ENCODE measurements around the gene CDKL1.

- TF ChIP-seq CTCF (IDR thresholded peaks at IDR 0.05; ENCODE audit: poor library complexity): no peak
- TF ChIP-seq EZH2 (IDR thresholded peaks at IDR 0.05; ENCODE audit: borderline replicate concordance): no peak
- TF ChIP-seq EZH2phosphoT487 (IDR thresholded peaks at IDR 0.05; ENCODE audit: low read depth, severe bottlenecking, unreplicated experiment): no peak
These were observed 108.5 kb downstream of the CDKL1 start for GRCh38 chr14:50288146-50288545.
